ENCODE results near the gene NFIL3. TPM values are rescaled to one million over a fixed set of nuclear protein-coding genes. Genes with fewer than 3 reads are reported as not detected.

The NFIL3 gene
- total and polyA plus RNA-seq, 5 donors from 2014 or later, result 0.55 to 8.2 (median 1.1) TPM

DNA sequence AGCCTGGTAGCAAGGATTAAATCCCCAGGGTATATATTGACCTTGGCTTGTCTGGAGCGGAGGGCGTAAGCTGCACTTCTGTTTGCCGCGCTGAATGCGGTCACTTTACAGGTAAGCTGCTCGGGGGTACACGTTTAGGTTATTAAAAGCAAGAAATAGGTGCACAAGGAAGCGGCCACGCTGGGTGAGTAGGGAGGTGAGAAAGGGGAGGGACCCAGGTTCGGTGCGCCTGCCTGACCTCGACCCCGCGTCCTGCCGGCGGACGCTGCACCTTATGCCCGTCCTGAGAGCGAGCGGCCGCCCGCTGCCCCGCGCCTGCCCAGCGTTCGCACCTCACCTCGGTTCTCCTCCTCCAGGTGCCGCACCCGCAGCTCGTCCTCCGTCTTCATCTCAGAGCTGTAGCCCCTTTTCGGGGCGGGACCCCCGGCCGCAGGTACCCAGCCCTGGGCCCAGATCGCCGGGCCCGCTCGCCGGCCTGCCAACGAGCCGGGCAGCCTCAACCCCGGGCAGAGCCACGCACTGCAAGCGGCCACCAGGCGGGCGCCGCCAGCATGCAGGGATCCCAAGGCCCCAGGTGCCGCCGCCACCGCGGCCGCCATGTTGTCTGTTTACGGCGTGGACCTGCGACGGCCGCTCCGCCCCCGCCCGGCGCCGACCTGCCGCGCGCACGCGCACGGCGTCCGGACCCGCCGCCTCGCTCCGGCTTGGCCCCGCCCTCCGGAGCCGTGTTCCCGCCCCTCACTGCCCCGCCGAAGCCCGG lies 62.2 kb downstream of the NFIL3 start, which contains the start of gene AUH:
TSS of gene AUH (minus strand) at position 628 of the 760 bp plus-strand sequence. CDS start at position 599, 29 bp downstream.
- Histone ChIP-seq H3K36me3 (ENCODE audit: control insufficient read depth, insufficient read depth, low read length) (peaks cover 4% of the 10 kb centered on the region), H3K4me3 (ENCODE audit: low read depth, low read length) (peak within 1 kb of the TSS; percentile 89), H3K4me1 (ENCODE audit: control insufficient read depth, insufficient read depth, low read length, poor library complexity, severe bottlenecking) (peaks cover 41% of the 10 kb centered on the region), H3K27ac (ENCODE audit: insufficient read depth, low read length, poor library complexity, severe bottlenecking) (peak within 1 kb of the TSS; percentile 68), H3K9me3 (ENCODE audit: control insufficient read depth in 2 of 2, low read length in 2 of 2) (no peaks in the 10 kb centered on the region), H3K27me3 (ENCODE audit: control insufficient read depth, insufficient read depth, low read length) (no peaks in the 10 kb centered on the region)
- ATAC-seq (ENCODE audit: low read depth in 2 of 2) (peak; percentile 93 to 94), DNase-seq (peak; percentile 81 to 85 (median 84))
- peak within 1 kb of the TSS; percentile 97 to 99 (median 98) for H3K4me3 Mint-ChIP-seq
- peaks cover 40 to 56% (median 48%) of the 10 kb centered on the region in 4 donors for H3K4me1 Mint-ChIP-seq
- no peaks in the 10 kb centered on the region for H3K9me3 Mint-ChIP-seq
- peak within 1 kb of the TSS; percentile 94 to 97 (median 97) for H3K27ac Mint-ChIP-seq
- peaks cover 3% of the 10 kb centered on the region for H3K36me3 Mint-ChIP-seq
- H3K27me3 Mint-ChIP-seq, result peaks cover 6% of the 10 kb centered on the region

- no peak for DNase-seq
- peak overlapping the region; percentile 89 for H3K4me3 ChIP-seq (ENCODE audit: low read depth, low read length)
Observed at GRCh38 chr9:91360551-91361290, 62.9 kb downstream of the NFIL3 start.

DNA sequence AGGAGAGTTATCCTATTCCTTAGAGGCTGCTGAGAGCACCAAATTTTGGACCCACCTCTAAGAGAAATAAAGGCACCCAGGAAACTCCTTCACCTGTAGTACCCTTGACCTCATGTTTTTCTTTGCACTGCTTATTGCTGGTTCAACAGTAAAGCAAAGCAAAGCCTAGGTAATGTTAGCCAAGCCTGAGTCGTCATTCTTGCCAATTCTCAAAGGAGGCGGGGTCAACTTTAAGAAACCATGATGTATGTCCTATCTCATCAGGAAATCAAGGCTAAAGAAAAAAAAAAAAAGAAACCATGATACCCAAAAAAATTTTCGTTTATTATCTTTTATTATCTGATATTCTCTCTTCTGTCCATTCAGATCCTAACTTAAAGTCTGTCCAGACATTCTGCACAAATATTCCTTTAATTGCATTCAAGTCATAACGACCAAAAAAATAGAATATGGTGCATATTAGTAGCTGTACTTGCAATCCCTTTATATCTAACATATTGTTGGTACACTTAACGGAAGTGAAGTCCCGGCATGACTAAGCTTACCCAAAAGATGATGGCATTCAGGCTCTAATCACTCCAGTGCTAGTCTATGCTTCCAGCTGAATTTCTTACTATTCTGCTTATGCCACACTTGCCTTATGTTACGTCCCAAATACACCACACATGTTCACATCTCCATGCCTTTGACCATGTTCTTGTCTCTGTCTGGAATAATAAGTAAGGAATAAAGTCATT lies 63.7 kb downstream of the NFIL3 start:
- Histone ChIP-seq H3K9me3 (ENCODE audit: control insufficient read depth in 2 of 2, low read length in 2 of 2) (no peaks in the 10 kb centered on the region), H3K27ac (ENCODE audit: insufficient read depth, low read length, poor library complexity, severe bottlenecking) (no peak overlapping the region), H3K27me3 (ENCODE audit: control insufficient read depth, insufficient read depth, low read length) (no peaks in the 10 kb centered on the region), H3K4me1 (ENCODE audit: control insufficient read depth, insufficient read depth, low read length, poor library complexity, severe bottlenecking) (peaks cover 41% of the 10 kb centered on the region), H3K36me3 (ENCODE audit: control insufficient read depth, insufficient read depth, low read length) (peaks cover 11% of the 10 kb centered on the region), H3K4me3 (ENCODE audit: low read depth, low read length) (peak overlapping the region; percentile 89)
- Mint-ChIP-seq H3K9me3 (no peaks in the 10 kb centered on the region), H3K36me3 (peaks cover 19% of the 10 kb centered on the region), H3K4me1 (peaks cover 44 to 60% (median 55%) of the 10 kb centered on the region in 4 donors), H3K27ac (peak overlapping the region in 2 of 3 donors; percentile 94 to 97), H3K4me3 (peak overlapping the region; percentile 97 to 99 (median 98)), H3K27me3 (no peaks in the 10 kb centered on the region)
- ATAC-seq (ENCODE audit: low read depth in 2 of 2) (no peak), DNase-seq (peak in 1 of 3 donors; percentile 58)

More at GRCh38 chr9:91360551-91361290, 62.9 kb downstream of the NFIL3 start:
- H3K27me3 Mint-ChIP-seq, result peaks cover 1% of the 10 kb centered on the region
- H3K27ac Mint-ChIP-seq, result peak overlapping the region; percentile 94 to 97 (median 97)
- H3K4me3 Mint-ChIP-seq, result peak overlapping the region; percentile 97 to 99 (median 98)
- Histone ChIP-seq H3K36me3 (ENCODE audit: control insufficient read depth, insufficient read depth, low read length) (peaks cover 7% of the 10 kb centered on the region), H3K27me3 (ENCODE audit: control insufficient read depth, insufficient read depth, low read length) (no peaks in the 10 kb centered on the region), H3K27ac (ENCODE audit: insufficient read depth, low read length, poor library complexity, severe bottlenecking) (no peak overlapping the region), H3K9me3 (ENCODE audit: control insufficient read depth in 2 of 2, low read length in 2 of 2) (no peaks in the 10 kb centered on the region), H3K4me1 (ENCODE audit: control insufficient read depth, insufficient read depth, low read length, poor library complexity, severe bottlenecking) (peaks cover 41% of the 10 kb centered on the region)
- no peaks in the 10 kb centered on the region for H3K9me3 Mint-ChIP-seq
- H3K36me3 Mint-ChIP-seq, result peaks cover 10% of the 10 kb centered on the region
- H3K4me1 Mint-ChIP-seq, result peaks cover 44 to 60% (median 53%) of the 10 kb centered on the region in 4 donors
- no peak for ATAC-seq (ENCODE audit: low read depth in 2 of 2)

- no peaks in the 10 kb centered on the region for H3K27me3 Mint-ChIP-seq
- Histone ChIP-seq H3K27ac (ENCODE audit: insufficient read depth, low read length, poor library complexity, severe bottlenecking) (no peak overlapping the region), H3K36me3 (ENCODE audit: control insufficient read depth, insufficient read depth, low read length) (peaks cover 19% of the 10 kb centered on the region), H3K4me3 (ENCODE audit: low read depth, low read length) (peak overlapping the region; percentile 47), H3K9me3 (ENCODE audit: control insufficient read depth in 2 of 2, low read length in 2 of 2) (no peaks in the 10 kb centered on the region), H3K27me3 (ENCODE audit: control insufficient read depth, insufficient read depth, low read length) (no peaks in the 10 kb centered on the region), H3K4me1 (ENCODE audit: control insufficient read depth, insufficient read depth, low read length, poor library complexity, severe bottlenecking) (peaks cover 41% of the 10 kb centered on the region)
- peak overlapping the region in 2 of 3 donors; percentile 3 to 8 for H3K27ac Mint-ChIP-seq
- peak in 1 of 3 donors; percentile 39 for DNase-seq
- H3K9me3 Mint-ChIP-seq, result no peaks in the 10 kb centered on the region
- ATAC-seq (ENCODE audit: low read depth in 2 of 2), result no peak
- H3K36me3 Mint-ChIP-seq, result peaks cover 25% of the 10 kb centered on the region
- peak overlapping the region; percentile 59 to 99 (median 98) for H3K4me3 Mint-ChIP-seq
- H3K4me1 Mint-ChIP-seq, result peaks cover 44 to 62% (median 55%) of the 10 kb centered on the region in 4 donors
Observed at GRCh38 chr9:91359083-91359482, 64.5 kb downstream of the NFIL3 start.

Other genes starting within 250 kb of the NFIL3 start
- gene AUH, start 61.9 kb downstream of the NFIL3 start, total RNA-seq, result 15.8 TPM
- 10 to 100 TPM; 10.8 to 16.5 (median 14.1) TPM for gene AUH, start 61.9 kb downstream of the NFIL3 start, polyA plus RNA-seq

Measured in CD4-positive, CD25-positive, alpha-beta regulatory T cell (primary cell).